GM19238 (cell line): ENCODE results near the gene ZNF491.
"Not testable (repeated sequence)": the region's sequence is repeated elsewhere in the genome, so short reads cannot be mapped to it uniquely, and the experiment has no call there.

Experiments
- DNase-seq: peaks from one replicate; pipeline ENCODE4 v3.0.0; 2011; ENCODE audit warnings: low spot score; ENCODE audit not compliant: insufficient read length

ZNF491 gene

DNA sequence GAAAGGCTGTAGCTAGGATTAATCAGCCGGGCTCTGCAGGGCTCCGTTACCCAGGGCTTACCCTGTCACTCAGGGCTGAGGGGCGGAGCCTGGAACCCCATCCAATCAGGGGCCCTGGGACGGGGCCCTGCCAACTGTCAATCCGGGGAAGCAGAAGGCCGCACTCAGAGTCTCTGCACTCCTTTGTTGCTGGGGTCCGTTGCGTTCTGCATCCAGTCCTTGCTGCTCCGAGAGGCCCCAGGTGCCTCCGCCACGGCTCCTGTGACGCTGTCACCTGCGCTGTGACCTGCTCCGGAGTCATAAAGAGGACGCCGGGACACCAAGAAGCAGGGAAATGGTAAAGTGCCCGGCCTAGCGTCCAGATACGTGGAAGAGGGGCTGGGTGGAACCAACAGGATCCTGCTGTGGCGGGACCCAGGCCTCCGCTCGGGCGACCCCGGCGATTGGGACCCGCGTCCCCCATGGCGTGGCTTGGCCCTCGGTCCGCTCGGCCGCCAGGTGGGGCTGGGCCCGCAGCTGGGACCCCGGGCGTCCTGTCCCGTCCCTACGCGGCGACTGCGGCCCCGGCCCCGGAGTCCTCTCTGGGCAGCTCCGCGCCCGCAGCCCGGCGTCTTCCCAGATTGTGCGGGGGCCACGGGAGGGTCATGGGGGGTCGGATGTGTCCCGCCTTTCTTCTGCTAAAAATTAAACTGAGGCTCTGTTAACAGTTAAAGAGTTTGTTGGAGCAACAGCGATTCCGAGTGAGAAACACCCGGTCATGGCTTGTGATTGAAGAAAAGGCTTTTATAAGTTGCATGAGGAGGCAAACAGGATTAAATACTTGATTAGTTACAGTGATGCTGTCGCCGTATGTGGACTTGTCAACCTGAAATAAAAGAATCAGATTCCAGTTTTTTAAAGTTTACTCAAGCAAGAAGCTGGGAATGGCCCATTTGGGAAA lies at the start of gene ZNF491:
TSS of gene ZNF491 (plus strand) at position 133 of the 940 bp plus-strand sequence. CDS start 7,431 bp downstream, outside the sequence.
- DNase-seq = peak; percentile 93

DNA sequence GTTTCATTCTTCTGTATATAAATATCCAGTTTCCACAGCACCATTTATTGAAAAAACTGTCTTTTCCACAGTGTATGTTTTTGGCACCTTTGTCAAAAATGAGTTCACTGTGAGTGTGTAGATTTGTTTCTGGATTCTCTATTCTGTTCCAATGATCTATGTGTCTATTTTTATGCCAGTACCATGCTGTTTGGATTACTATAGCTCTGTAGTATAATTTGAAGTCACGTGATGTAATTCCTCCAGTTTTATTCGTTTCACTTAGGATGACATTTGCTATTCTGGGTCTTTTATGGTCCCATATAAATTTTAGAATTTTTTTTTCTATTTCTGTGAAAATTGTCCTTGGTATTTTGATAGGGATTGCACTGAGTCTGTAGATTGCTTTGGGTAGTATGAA lies 48.6 kb upstream of the ZNF491 start:
- no peak for DNase-seq

DNA sequence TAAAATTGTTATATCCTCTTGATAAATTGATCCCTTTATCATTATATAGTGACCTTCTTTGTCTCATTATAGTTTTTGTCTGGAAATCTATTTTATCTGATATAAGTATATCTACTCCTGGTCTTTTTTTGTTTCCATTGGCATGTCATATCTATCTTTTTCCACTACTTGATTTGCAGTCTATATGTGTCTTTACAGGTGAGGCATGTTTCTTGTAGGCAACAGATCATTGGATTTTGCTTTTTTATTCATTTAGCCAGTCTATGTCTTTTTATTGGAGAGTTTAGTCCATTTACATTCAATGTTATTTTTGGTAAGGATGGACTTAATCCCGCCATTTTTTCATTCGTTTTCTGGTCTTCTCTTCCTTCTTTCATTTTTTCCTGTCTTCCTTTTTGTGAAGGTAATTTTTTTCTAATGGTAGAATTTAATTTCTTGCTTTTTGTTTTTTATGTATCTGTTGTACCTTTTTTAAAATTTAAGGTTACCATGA lies 46.0 kb upstream of the ZNF491 start:
- no peak for DNase-seq

DNA sequence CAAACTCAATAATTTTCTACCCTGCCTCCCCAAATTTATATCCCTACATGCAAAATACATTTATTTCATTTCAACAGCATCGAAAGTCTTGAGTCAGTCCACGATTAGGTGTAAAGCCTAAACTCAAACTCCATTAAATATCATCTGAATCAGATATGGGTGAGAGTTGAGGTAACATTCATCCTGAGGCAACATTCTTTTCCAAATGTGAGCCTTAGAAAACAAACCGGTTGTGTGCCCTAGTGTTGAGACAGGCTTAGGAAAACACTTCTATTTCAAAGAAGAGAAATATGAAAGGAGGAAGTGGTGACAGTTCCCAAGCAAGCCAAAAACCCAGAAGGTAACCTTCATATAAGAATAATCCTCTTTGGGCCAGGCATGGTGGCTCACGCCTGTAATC lies 43.7 kb upstream of the ZNF491 start:
- no peak for DNase-seq

DNA sequence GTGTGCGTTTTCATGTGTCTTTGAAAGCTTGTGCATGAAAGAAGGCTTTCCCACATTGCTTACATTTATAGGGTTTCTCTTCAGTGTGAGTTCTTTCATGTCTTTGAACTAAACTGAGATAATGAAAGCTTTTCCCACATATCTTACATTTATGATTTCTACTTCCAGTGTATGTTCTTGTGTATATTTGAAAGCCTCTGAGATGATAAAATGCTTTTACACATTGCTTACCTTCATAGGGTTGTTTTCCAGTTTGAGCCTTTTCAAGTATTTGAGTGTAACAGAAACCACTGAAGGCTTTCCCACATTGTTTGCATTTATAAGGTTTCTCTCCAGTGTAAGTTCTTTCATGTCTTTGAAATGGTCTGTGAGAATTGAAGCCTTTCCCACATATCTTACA lies 41.4 kb upstream of the ZNF491 start:
- DNase-seq = no peak

DNA sequence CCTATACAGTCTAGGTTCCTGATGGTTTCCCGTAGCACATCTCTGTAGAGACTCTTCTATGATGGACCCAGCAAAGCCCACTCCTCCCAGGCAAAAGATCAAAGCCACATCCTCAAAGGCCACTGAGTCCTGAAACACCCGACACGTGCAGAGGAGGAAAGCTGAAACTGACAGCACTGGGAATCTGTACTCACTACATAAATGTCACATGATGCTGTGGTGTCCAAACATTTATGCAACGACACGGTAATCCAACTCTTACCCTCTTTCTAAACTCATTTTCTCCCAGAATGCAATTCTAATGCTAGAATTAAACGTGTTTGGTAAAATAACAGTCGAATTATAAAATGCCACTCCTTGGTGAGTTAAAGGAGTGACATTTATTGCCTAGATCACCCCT lies 38.5 kb upstream of the ZNF491 start:
- DNase-seq = no peak

DNA sequence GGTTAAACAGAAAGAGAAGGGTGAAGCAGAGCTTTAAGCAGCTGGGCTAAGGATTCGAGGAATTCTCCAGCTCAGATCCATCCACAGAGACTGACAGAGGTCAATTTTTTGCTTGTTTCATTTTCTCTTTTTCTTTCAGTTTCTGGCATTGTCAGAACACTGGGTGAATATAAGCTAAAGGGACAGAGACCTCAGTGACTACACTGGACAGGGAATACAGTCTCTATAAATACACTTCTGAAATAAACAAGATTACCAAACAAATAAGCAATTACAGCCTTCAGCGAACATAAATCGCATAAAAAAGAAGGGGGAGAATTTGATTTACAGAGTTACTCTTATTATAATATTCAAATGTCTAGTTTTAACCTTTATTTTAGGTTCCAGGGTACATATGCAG lies 35.2 kb upstream of the ZNF491 start:
- no peak for DNase-seq

DNA sequence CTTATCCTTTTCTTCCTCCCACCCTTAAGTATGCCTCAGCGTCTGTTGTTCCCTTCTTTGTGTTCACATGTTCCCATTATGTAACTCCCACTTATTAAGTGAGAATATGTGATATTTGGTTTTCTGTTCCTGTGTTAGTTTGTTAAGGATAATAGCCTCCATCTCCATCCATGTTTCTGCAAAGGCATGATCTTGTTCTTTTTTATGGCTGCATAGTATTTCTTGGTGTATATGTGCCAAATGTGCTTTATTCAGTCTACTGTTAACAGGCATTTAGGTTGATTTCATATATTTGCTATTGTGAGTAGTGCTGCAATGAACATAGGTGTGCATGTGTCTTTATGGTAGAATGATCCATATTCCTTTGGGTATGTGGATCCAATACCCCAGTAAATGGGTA lies 34.7 kb upstream of the ZNF491 start:
- DNase-seq = no peak

DNA sequence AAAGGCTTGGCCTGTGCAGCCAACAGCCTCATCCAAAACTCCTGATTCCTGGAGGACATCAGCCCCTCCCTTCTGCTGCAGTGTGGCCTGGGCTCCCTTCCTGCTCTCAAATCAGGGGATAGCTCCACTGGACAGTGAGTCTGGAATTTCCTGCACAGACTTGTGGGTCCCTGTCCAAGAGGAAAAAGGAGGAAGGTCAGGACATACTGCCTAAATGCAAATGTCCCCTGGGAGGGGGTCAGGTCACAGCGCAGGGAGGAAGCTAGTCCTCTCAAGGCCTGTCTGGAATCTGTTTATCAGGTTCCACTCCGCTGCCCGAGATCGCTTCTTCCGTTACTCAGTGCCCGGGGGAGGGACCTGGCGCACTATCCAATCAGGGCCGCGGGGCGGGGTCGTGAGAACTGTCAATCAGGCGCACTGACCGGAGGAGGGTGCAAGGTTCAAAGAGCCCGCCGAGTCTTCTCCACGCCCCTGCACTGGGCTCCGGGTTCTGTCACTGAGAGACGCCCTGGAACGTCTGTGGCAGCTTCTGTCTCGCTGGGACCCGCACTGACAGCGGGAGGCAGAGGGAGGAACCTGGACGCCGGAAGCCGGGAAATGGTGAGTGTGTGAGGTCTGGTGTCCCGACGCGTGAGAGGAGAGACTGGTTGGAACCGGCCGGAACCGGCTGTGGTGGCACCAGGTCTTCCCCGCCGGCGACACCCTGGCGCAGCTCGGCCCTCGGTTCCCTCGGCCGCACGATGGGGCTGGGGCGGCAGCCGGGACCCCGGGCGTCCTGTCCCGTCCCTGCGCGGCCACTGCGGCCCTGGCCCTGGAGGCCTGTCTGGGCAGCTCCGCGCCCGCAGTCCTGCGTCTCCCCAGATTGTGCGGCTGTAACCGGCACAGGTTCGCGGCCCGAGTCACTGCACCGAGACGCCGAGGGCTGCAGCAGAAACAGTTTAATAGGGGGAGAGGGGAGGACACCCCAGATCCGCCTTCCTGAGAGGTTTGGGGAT lies 31.4 kb upstream of the ZNF491 start, which contains the start of gene ZNF441:
TSS of gene ZNF441 (plus strand) at position 404 of the 995 bp plus-strand sequence. CDS start at position 598, 194 bp downstream.
- DNase-seq = peak; percentile 85

DNA sequence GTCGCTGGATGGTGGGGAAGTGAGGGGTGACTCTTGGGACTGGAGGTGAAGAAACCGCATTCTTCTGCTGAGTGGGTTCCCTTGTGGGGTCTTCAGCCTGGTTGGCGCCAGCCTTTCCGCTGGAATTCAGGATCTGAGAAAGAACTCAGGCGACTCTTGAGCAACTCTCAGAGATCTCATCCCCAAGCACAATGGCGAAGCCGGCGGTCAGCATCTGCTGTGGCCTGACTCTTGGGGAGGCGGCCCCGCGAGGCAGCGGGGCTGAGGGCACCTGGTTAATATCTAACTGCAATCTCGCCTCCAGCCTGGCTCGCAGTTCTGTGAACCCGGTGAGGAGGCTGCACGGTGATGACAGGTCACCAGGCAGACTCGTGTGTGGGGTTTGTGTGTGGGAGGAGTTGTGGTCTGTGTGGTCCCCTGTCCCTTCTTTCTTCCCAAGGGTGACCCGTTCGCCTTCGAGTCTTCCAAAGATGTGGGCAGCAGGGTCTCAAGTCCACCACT lies 30.6 kb upstream of the ZNF491 start:
- peak; percentile 40 for DNase-seq

DNA sequence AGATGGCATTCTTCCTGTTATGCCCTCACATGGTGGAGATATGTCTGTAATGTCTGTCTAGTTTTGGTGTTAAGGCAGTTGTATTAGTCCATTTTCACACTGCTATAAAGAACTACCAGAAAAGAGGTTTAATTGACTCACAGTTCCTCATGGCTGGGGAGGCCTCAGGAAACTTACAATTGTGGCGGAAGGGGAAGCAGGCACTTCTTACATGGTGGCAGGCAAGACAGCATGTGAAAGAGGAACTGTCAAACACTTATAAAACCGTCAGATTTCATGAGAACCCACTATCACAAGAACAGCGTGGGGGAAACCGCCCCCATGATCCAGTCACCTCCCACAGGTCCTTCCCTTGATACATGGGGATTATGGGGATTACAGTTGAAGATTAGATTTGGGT lies 28.3 kb upstream of the ZNF491 start:
- DNase-seq = no peak

DNA sequence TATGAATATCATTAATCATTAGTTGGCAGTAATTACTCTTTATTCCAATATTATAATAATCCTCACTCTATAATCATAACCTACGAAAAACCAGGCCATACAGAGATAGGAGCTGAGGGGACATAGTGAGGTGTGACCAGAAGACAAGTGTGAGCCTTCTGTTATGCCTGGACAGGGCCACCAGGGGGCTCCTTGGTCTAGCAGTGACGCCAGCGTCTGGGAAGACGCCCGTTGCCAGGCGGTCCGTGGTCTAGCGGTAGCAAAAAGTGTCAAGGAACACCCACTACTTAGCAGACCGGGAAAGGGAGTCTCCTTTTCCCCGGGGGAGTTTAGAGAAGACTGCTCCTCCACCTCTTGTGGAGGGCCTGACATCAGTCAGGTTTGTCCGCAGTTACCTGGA lies 26.8 kb upstream of the ZNF491 start:
- DNase-seq = not testable (repeated sequence)

DNA sequence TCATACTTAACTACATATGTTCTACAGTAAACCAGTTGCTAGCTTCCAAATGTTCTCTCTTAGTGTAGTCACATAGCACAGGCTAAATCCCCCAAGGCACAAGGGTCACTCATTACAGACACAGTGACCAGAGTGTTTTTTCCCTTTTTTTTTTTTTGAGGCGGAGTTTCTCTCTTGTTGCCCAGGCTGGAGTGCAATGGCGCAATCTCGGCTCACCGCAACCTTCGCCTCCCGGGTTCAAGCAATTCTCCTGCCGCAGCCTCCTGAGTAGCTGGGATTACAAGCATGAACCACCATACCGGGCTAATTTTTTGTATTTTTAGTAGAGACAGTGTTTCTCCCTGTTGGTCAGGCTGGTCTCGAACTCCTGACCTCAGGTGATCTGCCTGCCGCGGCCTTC lies 21.7 kb upstream of the ZNF491 start:
- not testable (repeated sequence) for DNase-seq

DNA sequence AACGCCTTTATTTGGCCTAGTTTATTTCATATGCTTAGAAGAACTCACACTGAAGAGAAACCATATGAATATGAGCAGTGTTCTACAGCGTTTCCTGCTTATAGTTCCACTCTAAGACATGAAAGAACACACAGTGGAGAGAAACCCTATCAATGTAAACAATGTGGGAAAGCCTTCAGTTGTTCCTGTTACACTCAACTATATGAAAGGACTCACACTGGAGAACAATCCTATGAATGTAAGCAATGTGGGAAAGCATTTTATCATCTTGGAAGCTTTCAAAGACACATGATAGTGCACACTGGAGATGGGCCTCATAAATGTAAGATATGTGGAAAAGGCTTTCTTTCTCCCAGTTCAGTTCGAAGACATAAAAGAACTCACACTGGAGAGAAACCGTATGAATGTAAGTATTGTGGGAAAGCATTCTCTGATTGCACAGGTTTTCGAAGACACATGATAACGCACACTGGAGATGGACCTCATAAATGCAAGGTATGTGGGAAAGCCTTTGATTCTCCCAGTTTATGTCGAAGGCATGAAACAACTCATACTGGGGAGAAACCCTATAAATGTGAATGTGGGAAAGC lies 17.8 kb upstream of the ZNF491 start:
- DNase-seq = no peak

DNA sequence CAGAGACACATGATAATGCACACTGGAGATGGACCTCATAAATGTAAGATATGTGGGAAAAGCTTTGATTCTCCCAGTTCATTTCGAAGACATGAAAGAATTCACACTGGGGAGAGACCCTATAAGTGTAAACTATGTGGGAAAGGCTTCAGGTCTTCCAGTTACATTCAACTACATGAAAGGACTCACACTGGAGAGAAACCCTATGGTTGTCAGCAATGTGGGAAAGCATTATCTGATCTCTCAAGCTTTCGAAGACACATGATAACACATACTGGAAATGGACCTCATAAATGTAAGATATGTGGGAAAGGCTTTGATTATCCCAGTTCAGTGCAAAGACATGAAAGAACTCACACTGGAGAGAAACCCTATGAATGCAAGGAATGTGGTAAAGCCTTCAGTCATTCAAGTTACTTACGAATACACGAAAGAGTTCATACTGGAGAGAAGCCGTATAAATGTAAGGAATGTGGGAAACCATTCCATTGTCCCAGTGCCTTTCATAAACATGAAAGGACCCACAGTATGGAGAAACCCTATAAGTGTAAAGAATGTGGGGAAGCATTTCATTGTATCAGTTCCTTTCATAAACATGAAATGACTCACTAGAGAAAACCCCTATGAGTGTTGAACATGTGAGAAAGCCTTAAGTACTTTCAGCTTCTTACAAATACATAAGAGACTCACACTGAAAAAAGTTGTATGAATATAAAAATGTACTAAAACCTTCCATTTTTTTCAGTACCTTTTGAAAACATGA lies 16.8 kb upstream of the ZNF491 start:
- no peak for DNase-seq

DNA sequence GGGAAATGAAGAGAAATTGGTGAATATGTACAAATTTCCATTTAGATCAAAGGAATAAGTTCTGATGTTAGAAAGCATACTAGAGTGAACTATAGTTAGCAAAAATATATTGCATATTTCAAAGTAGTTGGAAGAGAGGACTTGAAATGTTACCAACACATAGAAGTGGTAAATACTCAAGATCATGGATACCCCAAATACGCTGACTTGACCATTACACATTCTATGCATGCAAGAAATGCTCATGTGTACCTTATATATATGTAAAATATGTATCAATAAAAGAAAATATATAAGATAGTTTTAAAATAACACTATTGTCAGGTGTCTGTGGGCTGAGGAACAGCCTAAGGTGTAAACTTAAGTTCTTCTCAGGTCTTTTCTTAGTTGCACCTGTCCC lies 14.6 kb upstream of the ZNF491 start:
- DNase-seq = no peak

DNA sequence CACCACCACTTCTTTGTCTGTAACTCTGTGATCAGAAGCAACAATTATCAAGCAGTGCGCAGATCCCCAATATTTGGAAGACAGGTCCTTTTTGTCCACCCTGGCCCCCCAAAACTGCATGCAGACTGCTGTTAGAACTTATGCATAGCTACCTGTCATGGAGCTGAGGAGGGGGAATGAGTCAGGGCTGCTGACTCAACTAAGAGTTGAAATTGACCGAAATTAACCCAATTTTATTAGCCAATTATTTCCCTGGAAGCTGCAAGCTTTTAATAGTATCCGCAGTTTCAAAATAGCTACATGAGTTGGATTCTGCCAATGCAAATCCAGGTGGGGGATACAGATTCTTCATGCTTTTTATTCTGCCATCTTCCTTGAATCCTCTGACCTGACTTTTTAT lies 14.0 kb upstream of the ZNF491 start:
- no peak for DNase-seq

DNA sequence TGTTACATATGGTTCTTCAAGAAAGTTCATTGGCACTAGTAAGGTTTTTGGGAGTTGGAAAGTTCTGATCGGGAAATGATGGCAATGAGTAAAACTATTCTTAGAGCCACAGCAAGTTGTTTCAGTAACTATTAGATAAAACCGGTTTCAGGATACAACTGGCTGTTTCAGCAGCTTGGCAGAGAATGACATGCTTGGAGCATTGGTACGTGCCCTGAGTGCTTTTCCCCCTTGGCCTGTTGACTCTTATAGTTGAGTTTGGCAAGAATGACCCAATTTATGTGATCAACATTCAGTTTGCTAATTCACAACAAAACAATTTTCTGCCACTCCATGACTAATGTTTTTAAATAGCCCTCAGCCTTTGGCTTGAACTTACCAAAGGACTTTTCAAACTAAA lies 10.8 kb upstream of the ZNF491 start:
- no peak for DNase-seq

DNA sequence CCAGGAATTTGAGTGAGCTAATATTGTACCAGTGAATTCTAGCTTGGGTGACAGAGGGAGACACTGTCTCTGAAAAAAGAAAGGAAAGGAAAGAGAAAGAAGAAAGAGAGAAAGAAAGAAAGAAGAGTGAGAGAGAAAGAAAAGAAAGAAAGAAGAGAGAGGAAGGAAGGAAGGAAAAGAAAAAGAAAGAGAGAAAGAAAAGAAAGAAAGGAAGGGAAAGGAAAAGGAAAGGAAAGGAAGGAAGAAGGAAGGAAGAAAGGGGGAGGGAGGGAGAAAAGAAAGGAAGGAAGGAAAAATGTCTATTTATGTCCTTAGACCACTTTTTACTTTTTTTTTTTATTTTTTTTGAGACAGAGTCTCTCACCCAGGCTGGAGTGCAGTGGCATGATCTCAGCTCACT lies 5.4 kb upstream of the ZNF491 start:
- no peak for DNase-seq

DNA sequence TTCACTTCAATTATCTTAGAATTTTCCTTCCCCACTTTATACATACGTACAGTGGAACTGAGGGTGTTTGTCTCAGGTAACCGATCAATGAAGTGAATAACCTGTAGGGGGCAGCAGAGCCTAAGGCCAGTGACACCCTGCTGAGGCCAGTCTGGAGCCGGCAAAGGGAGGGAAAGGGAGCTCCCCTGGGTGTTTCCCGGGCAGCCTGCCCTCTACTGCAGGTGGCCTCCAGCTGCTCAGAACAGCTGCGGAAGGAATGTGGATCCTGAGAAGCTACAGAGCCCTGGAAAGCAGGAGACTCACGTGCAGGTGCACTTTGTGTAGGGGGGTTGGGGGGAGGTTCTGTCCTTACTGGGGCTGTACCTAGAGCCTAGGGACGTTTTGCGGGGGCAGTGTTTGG lies 832 bp upstream of the ZNF491 start:
- DNase-seq = peak; percentile 61
